Muscle layer of colon (tissue), 2 donors: ENCODE data around the gene GARS1.

Experiments used
- H3K27ac ChIP-seq: one replicate; pipeline ENCODE4 v1.7.0; 2013; ENCODE audit warnings: low read depth, mild to moderate bottlenecking, low read length, moderate library complexity
- H3K27me3 ChIP-seq, 2 donors: one replicate each; pipeline ENCODE4 v1.7.0; 2013; ENCODE audit warnings: low read length in 2 of 2, mild to moderate bottlenecking in 2 of 2; ENCODE audit not compliant: insufficient read depth in 2 of 2, control insufficient read depth in 1 of 2
- H3K36me3 ChIP-seq: one replicate; pipeline ENCODE4 v1.7.0; 2013; ENCODE audit warnings: mild to moderate bottlenecking, low read length; ENCODE audit not compliant: insufficient read depth
- H3K4me1 ChIP-seq: one replicate; pipeline ENCODE4 v1.7.0; 2013; ENCODE audit warnings: mild to moderate bottlenecking, low read length; ENCODE audit not compliant: insufficient read depth
- H3K4me3 ChIP-seq, 2 donors: one replicate each; pipeline ENCODE4 v1.7.0; 2013; ENCODE audit warnings: low read length in 2 of 2, low read depth in 1 of 2, mild to moderate bottlenecking in 1 of 2, moderate library complexity in 1 of 2
- H3K9ac ChIP-seq: one replicate; pipeline ENCODE4 v1.7.0; 2013; ENCODE audit warnings: low read length
- H3K9me3 ChIP-seq: one replicate; pipeline ENCODE4 v1.7.0; 2013; ENCODE audit warnings: mild to moderate bottlenecking, low read length
- donor health status: abdominal sarcoma.
- donor health status: Adenocarcinoma of cecum.

The GARS1 gene

GRCh38 chr7:30660331-30661255 is 65.9 kb downstream of the GARS1 start:
- peaks cover 0 to 4% of the 10 kb centered on the region in 2 donors for H3K27me3 ChIP-seq
- no peaks in the 10 kb centered on the region for H3K36me3 ChIP-seq
- H3K4me3 ChIP-seq: no peak overlapping the region
- H3K27ac ChIP-seq: no peak overlapping the region
- H3K9me3 ChIP-seq: no peaks in the 10 kb centered on the region
- H3K4me1 ChIP-seq: no peaks in the 10 kb centered on the region
- H3K9ac ChIP-seq: no peak overlapping the region

- H3K27me3 ChIP-seq: peaks cover 0 to 4% of the 10 kb centered on the region in 2 donors
- H3K9ac ChIP-seq: no peak overlapping the region
- H3K4me1 ChIP-seq: no peaks in the 10 kb centered on the region
- H3K36me3 ChIP-seq: no peaks in the 10 kb centered on the region
- H3K9me3 ChIP-seq: no peaks in the 10 kb centered on the region
- H3K27ac ChIP-seq: no peak overlapping the region
- H3K4me3 ChIP-seq: no peak overlapping the region
These were observed 67.2 kb downstream of the GARS1 start for GRCh38 chr7:30661926-30662325.

GRCh38 chr7:30662431-30662939 is 67.8 kb downstream of the GARS1 start:
- Histone ChIP-seq H3K4me3 (no peak overlapping the region), H3K27ac (no peak overlapping the region), H3K4me1 (no peaks in the 10 kb centered on the region), H3K36me3 (no peaks in the 10 kb centered on the region), H3K9me3 (no peaks in the 10 kb centered on the region), H3K9ac (no peak overlapping the region), H3K27me3 (peaks cover 0 to 4% of the 10 kb centered on the region in 2 donors)

GRCh38 chr7:30663414-30663813 is 68.7 kb downstream of the GARS1 start:
- H3K4me3 ChIP-seq: no peak overlapping the region
- H3K4me1 ChIP-seq: no peaks in the 10 kb centered on the region
- H3K27me3 ChIP-seq: peaks cover 0 to 4% of the 10 kb centered on the region in 2 donors
- no peaks in the 10 kb centered on the region for H3K36me3 ChIP-seq
- H3K9ac ChIP-seq: no peak overlapping the region
- no peak overlapping the region for H3K27ac ChIP-seq
- H3K9me3 ChIP-seq: no peaks in the 10 kb centered on the region

- peaks cover 0 to 4% of the 10 kb centered on the region in 2 donors for H3K27me3 ChIP-seq
- H3K27ac ChIP-seq: no peak overlapping the region
- no peaks in the 10 kb centered on the region for H3K4me1 ChIP-seq
- H3K9ac ChIP-seq: no peak overlapping the region
- H3K9me3 ChIP-seq: no peaks in the 10 kb centered on the region
- H3K36me3 ChIP-seq: no peaks in the 10 kb centered on the region
- H3K4me3 ChIP-seq: no peak overlapping the region
These were observed 69.7 kb downstream of the GARS1 start for GRCh38 chr7:30664184-30664885.

GRCh38 chr7:30665043-30665442 is 70.4 kb downstream of the GARS1 start:
- H3K27me3 ChIP-seq: peaks cover 0 to 4% of the 10 kb centered on the region in 2 donors
- H3K4me3 ChIP-seq: no peak overlapping the region
- no peak overlapping the region for H3K9ac ChIP-seq
- no peak overlapping the region for H3K27ac ChIP-seq
- no peaks in the 10 kb centered on the region for H3K9me3 ChIP-seq
- H3K4me1 ChIP-seq: no peaks in the 10 kb centered on the region
- H3K36me3 ChIP-seq: no peaks in the 10 kb centered on the region

GRCh38 chr7:30665449-30665848 is 70.8 kb downstream of the GARS1 start:
- H3K27ac ChIP-seq: no peak overlapping the region

GRCh38 chr7:30667172-30667571 is 72.5 kb downstream of the GARS1 start:
- H3K9me3 ChIP-seq: no peaks in the 10 kb centered on the region
- H3K36me3 ChIP-seq: no peaks in the 10 kb centered on the region
- no peaks in the 10 kb centered on the region for H3K4me1 ChIP-seq
- H3K27me3 ChIP-seq: peaks cover 0 to 4% of the 10 kb centered on the region in 2 donors
- H3K27ac ChIP-seq: no peak overlapping the region
- H3K4me3 ChIP-seq: no peak overlapping the region
- H3K9ac ChIP-seq: no peak overlapping the region

More at GRCh38 chr7:30665449-30665848, 70.8 kb downstream of the GARS1 start:
- Histone ChIP-seq H3K27me3 (peaks cover 0 to 4% of the 10 kb centered on the region in 2 donors), H3K4me1 (no peaks in the 10 kb centered on the region), H3K9ac (no peak overlapping the region), H3K36me3 (no peaks in the 10 kb centered on the region), H3K9me3 (no peaks in the 10 kb centered on the region), H3K4me3 (no peak overlapping the region)

GRCh38 chr7:30668102-30668501 is 73.4 kb downstream of the GARS1 start:
- Histone ChIP-seq H3K4me1 (no peaks in the 10 kb centered on the region), H3K27me3 (peaks cover 0 to 4% of the 10 kb centered on the region in 2 donors), H3K9ac (no peak overlapping the region), H3K4me3 (no peak overlapping the region), H3K27ac (no peak overlapping the region), H3K36me3 (no peaks in the 10 kb centered on the region), H3K9me3 (no peaks in the 10 kb centered on the region)

- Histone ChIP-seq H3K36me3 (no peaks in the 10 kb centered on the region), H3K4me1 (no peaks in the 10 kb centered on the region), H3K9ac (no peak overlapping the region), H3K27me3 (peaks cover 0 to 9% of the 10 kb centered on the region in 2 donors), H3K27ac (no peak overlapping the region), H3K4me3 (no peak overlapping the region), H3K9me3 (no peaks in the 10 kb centered on the region)
These were observed 77.3 kb downstream of the GARS1 start for GRCh38 chr7:30671793-30672465.

GRCh38 chr7:30674420-30674819 is 79.7 kb downstream of the GARS1 start:
- Histone ChIP-seq H3K4me3 (no peak overlapping the region), H3K27me3 (peaks cover 8 to 16% of the 10 kb centered on the region in 2 donors), H3K36me3 (no peaks in the 10 kb centered on the region), H3K27ac (no peak overlapping the region), H3K9ac (no peak overlapping the region), H3K9me3 (no peaks in the 10 kb centered on the region), H3K4me1 (no peaks in the 10 kb centered on the region)
